ENCODE results near the gene CLDN34.

Gene CLDN34, protein sequence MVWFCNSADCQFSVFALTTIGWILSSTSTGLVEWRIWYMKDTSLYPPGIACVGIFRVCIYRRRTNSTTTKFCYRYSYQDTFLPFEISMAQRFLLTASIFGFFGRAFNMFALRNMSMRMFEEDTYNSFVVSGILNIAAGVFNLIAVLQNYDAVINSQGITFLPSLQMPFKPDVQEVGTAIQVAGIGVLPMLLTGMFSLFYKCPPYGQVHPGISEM

GRCh38 chrX:9966775-9967408 lies at the start of gene CLDN34:
Gene CLDN34 (plus strand): TSS chrX:9967358. CDS start chrX:9967358, 0 bp downstream.
- DNase-seq = no peak

DNA sequence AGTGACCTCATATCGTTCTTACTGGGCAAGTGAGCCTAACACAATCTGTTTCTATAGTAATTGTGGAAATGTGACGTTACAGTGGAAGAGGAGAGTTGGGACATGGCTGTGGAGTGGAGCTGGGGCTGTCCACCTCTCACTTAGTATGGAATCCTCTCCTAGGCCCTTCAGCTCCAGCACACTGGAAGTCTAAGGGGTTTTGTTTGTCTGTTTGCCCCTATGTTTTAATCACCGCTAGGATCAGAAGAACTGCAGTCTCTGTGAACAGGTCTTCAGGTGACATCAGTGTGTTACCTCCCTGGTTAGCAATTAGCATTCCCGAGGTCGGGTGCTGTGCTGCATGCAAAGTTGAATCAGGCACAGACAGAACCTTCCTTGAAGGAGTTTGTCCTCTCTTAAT lies 49.3 kb upstream of the CLDN34 start:
- no peak for DNase-seq

GRCh38 chrX:9919632-9920172 lies 47.5 kb upstream of the CLDN34 start:
- DNase-seq = no peak

- no peak for DNase-seq
Measured at GRCh38 chrX:9921407-9921806, 45.8 kb upstream of the CLDN34 start.

DNA sequence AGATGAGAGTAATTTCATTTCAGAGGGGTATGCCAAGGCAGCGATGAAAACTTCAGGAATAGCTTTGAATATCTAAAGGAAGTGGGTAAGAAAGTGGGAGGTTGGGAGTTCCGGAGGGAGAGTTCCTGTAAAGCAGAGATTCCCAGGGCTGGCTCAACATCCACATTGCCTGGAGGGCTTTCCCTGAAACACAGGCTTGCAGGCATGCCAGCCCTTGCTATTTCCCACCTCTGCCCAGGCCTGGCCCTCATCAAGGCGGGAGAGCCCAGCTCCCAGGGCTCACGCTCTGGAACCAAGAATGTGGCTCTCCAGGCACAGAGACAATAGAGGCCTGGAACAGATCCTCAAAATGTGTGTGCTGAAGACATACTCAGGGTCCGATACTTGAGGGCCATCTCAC lies 43.8 kb upstream of the CLDN34 start:
- no peak for DNase-seq

DNA sequence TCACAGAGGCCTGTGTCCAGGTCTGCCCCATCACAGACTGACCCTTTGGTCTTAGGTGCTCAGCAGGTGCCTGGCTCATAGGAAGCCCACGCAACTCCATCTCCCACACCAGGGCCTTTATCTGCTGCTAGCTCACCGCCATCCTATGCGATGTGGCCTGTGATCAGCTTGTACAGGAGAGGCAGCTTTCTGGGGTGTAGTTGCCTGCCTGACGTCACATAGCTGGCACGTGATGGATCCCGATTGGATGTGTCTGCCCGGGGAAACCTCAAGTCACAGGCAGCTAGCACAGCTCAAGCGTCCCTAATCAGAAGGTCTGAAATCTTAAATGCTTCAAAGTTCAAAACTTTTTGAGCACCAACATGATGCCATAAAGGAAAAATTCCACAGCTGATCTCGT lies 41.2 kb upstream of the CLDN34 start:
- DNase-seq = no peak

DNA sequence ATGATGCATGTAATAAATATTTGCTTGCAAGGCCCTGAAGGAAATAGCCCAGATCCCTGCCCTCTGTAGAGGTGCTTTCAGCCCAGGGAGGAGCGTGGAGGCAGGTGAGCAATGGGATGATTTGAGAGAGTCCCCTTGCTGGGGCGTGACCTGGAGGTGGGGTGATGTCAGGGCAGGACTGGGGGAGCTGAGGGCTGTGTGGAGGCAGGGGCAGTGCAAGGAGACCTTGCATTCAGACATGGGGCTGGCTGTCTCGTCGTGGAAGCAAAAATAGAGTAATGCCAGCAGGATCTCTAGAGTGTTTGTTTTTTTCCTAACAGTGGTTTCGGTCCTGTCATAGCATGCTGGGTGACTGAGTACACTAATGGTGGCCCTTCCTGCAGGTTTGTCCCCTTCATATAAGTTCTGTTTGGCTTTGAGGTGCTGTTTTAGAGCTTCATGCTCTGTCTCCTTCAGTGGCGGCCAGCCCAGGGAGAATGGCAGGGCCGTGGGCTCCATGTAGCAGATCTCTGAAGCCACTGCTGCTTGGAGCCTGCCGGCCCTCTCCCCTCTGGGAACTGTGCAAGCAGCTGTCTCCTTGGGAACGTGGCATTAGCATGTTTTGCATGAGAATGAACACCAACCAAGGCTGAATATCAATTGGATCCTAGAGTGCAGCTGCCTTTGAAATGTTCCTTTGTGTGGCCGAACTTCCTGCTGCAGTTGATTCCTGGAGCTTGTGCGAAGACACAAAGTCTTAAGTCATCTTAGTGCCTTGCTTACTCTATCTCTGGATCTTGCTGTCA lies 39.3 kb upstream of the CLDN34 start:
- no peak for DNase-seq

GRCh38 chrX:9935436-9935835 lies 31.7 kb upstream of the CLDN34 start:
- DNase-seq = no peak

GRCh38 chrX:9937761-9938160 lies 29.4 kb upstream of the CLDN34 start:
- no peak for DNase-seq

- DNase-seq = no peak
Measured at GRCh38 chrX:9938516-9938915, 28.6 kb upstream of the CLDN34 start.

GRCh38 chrX:9940421-9940820 lies 26.7 kb upstream of the CLDN34 start:
- no peak for DNase-seq

GRCh38 chrX:9942086-9942485 lies 25.1 kb upstream of the CLDN34 start:
- DNase-seq = no peak

DNA sequence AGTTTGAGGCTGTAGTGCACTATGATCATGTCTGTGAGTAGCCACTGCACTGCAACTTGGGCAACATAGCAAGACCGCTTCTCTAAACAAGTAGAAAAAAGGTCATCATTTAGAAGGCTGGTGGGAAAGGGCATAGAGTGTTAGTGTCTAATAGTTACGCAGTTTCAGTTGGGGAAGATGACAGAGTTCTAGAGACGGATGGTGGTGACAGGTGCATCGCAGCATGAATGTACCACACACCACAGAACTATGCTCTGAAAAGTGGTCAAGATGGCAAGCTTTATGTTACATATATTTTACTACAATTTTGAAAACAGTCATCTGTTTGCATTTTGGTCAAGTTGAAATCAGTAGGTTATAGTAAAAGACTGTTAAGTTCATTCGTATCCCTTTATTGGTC lies 23.7 kb upstream of the CLDN34 start:
- DNase-seq = no peak

DNA sequence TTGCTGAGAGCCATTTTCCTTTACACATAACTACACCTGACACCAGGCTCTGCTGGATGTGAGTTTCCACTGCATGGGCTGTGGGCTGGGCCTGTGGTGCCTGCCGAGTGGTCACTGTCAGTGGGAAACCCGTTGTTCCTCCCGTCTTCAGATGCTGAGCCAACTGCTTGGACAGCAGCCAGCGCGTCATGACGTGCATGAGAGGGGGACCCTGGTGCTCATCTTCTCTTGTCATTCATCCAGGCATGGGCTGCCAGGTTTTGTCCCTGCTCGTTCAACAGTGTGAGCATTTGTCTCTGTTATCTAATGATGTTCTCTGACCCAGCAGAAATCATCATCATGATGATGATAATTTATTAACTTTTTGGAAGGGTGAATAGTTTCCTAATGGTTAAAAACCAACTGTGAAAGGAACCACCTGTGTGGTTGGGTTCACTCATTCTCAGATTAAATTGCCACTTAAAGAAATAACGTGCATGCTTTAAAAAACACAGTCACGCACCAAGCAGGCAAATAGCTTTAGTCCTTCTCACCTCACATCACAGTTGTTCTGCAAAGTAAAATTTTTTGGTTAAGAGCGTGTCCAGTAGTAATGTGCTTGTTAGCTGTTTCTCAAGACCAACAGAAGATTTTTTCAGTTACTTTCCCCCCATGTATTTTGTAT lies 19.9 kb upstream of the CLDN34 start:
- no peak for DNase-seq

DNA sequence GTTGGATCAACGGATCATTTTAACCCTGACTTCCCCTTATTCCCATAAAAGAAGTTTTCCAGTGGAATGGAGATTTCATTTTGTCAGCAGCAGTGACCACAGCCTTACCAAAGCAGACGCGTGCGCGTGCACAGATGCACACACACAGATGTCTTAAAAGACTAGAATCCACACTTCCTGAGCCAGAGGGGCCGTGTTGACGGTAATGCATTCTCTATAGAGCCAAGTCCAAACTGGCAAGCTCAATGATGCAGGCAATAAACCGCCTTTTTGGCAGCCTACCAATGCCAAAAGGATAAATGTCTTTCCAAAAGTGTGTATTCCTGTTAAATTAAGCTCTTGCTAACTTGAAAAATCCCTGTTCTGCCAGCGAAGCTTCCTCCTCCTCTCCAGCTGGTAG lies 18.8 kb upstream of the CLDN34 start:
- DNase-seq = no peak

DNA sequence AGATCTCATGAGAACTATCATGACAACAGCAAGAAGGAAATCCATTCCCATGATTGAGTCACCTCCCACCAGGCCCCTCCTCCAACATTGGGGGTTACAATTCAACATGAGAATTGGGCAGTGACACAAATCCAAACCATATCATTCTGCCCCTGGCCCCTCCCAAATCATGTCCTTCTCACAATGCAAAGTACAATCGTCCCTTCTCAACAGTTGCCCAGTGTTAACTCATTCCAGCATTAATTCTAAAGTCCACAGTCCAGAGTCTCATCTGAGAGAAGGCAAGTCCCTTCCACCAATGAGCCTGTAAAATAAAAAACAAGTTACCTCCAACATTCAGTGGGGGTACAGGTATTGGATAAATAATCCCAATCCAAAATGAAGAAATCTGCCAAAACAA lies 14.9 kb upstream of the CLDN34 start:
- DNase-seq = no peak

GRCh38 chrX:9953396-9953795 lies 13.8 kb upstream of the CLDN34 start:
- DNase-seq = no peak

GRCh38 chrX:9955506-9955905 lies 11.7 kb upstream of the CLDN34 start:
- DNase-seq = no peak

DNA sequence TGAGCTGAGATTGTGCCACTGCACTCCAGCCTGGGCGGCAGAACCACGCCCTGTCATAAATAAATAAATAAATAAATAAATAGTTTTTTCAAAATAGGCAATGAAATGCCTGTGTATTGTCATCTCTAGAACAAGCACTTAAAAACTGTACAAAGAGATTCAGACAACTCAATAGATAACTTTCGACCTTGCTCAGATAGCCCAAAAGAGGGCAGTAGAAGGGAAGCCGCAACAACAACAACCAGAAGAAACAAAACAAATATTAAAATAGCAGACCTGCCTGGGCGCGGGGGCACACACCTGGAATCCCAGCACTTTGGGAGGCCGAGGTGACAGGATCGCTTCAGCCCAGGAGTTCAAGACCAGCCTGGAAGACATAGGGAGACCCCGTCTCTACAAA lies 9.4 kb upstream of the CLDN34 start:
- no peak for DNase-seq

DNA sequence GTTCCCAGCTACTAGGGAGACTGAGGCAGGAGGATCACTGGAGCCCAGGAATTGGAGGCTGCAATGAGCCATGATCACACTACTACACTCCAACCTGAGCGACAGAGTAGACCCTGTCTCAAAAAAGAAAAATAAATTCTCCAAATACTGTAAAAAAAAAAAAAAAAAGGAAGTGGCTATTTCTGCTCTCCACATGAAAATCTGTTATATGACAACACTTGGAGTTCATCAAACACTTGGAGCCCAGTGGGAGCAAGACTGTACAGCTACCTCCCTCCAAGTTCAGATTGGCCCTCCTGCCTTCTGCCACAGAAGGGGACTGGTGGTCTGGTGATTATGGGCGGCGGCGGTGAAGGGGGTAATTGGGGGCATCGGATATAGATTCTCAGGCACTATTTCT lies 9.0 kb upstream of the CLDN34 start:
- no peak for DNase-seq

- no peak for DNase-seq
Measured at GRCh38 chrX:9961750-9962149, 5.4 kb upstream of the CLDN34 start.

DNA sequence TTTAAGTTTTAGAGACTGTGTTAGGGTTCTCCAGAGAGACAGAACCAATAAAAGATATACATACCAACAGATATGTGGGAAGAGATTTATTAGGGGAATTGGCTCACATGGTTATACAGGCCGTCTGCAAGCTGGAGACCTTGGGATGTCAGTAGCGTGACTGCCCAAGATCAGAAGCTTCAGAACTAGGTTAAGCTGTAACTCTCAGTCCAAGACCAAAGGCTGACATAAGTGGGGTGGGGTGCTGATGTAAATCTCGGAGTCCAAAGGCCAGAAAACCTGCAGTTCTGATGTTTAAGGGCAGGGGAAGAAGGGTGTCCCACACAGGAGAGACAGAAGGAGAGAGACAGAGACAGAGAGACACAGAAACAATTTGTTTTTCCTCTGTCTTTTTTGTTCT lies 10.5 kb downstream of the CLDN34 start:
- DNase-seq = no peak

- DNase-seq = no peak
Measured at GRCh38 chrX:9980401-9980800, 13.2 kb downstream of the CLDN34 start.

- DNase-seq = no peak
Measured at GRCh38 chrX:9980927-9981326, 13.8 kb downstream of the CLDN34 start.

Data from NCI-H2227 treated with DMSO at 0.1 percent for 48 hours (cell line).